WTC11 (cell line): Measurements from ENCODE around the gene TNRC6C. TPM values are rescaled to one million over a fixed set of nuclear protein-coding genes. Genes with fewer than 3 reads are reported as not detected.

Experiments
- ATAC-seq: fragments of 200-7000 bp; cut with Tn5 transposase; 2 replicates; pipeline ENCODE4 v1.10.0; 2021; ENCODE audit warnings: mild to moderate bottlenecking, moderate library complexity
- CTCF ChIA-PET: fragments of 300-600 bp; sonication (Branson Sonifier 250); formaldehyde crosslinking; loops from one replicate; lab custom pipeline; 2021; ENCODE audit warnings: antibody characterized with exemption; lab: Charles Lee
- POLR2A ChIA-PET: fragments of 350-600 bp; sonication (Branson Sonifier 250); formaldehyde crosslinking; loops from one replicate; lab custom pipeline; 2021; ENCODE audit warnings: antibody characterized with exemption; lab: Charles Lee
- DNase-seq: peaks from one replicate; pipeline ENCODE4 v3.0.0; 2021; ENCODE audit warnings: low spot score
- H3K27ac Mint-ChIP-seq: 2 replicates; pipeline ENCODE4 v1.8.0; 2021; ENCODE audit warnings: mixed read lengths
- H3K27me3 Mint-ChIP-seq: 2 replicates; pipeline ENCODE4 v1.8.0; 2021; ENCODE audit warnings: low read depth, mild to moderate bottlenecking, moderate library complexity, mixed read lengths
- H3K36me3 Mint-ChIP-seq: 2 replicates; pipeline ENCODE4 v1.8.0; 2021; ENCODE audit warnings: mixed read lengths
- H3K4me1 Mint-ChIP-seq: 2 replicates; pipeline ENCODE4 v1.8.0; 2022; ENCODE audit warnings: mixed read lengths
- H3K4me3 Mint-ChIP-seq: 2 replicates; pipeline ENCODE4 v1.8.0; 2021; ENCODE audit warnings: mild to moderate bottlenecking, moderate library complexity, mixed read lengths
- H3K9me3 Mint-ChIP-seq: 2 replicates; pipeline ENCODE4 v1.8.0; 2021; ENCODE audit warnings: mixed read lengths
- CDX4 ChIP-seq: fragments of 250-450 bp; sonication (Bioruptor Pico); IDR thresholded peaks from 2 replicates; pipeline ENCODE4 v1.9.0; 2021; ENCODE audit warnings: moderate library complexity, mild to moderate bottlenecking, inconsistent platforms, borderline replicate concordance
- CREB1 ChIP-seq: sonication (generic); formaldehyde crosslinking; IDR thresholded peaks from 2 replicates; pipeline ENCODE4 v1.8.0; 2023; ENCODE audit warnings: mild to moderate bottlenecking, missing genetic modification reagents
- CTCF ChIP-seq: fragments of 200-600 bp; IDR thresholded peaks from 2 replicates; pipeline ENCODE4 v1.8.0; 2022; ENCODE audit warnings: antibody characterized with exemption
- E2F1 ChIP-seq: sonication (generic); formaldehyde crosslinking; IDR thresholded peaks from 2 replicates; pipeline ENCODE4 v1.8.0; 2022; ENCODE audit warnings: mild to moderate bottlenecking, missing genetic modification reagents
- ETV6 ChIP-seq: sonication (generic); formaldehyde crosslinking; IDR thresholded peaks from 2 replicates; pipeline ENCODE4 v1.8.1; 2022; ENCODE audit warnings: mild to moderate bottlenecking, missing genetic modification reagents
- FOXK1 ChIP-seq: sonication (generic); formaldehyde crosslinking; IDR thresholded peaks from 2 replicates; pipeline ENCODE4 v1.8.0; 2022; ENCODE audit warnings: mild to moderate bottlenecking, moderate library complexity, missing genetic modification reagents
- FOXP4 ChIP-seq: sonication (generic); formaldehyde crosslinking; IDR thresholded peaks from 2 replicates; pipeline ENCODE4 v1.8.0; 2022; ENCODE audit warnings: mild to moderate bottlenecking, missing genetic modification reagents
- MXD4 ChIP-seq: fragments of 250-450 bp; sonication (Bioruptor Pico); IDR thresholded peaks from 2 replicates; pipeline ENCODE4 v1.8.0; 2021; ENCODE audit warnings: mild to moderate bottlenecking, moderate library complexity, borderline replicate concordance
- MYBL2 ChIP-seq: sonication (generic); formaldehyde crosslinking; IDR thresholded peaks from 2 replicates; pipeline ENCODE4 v1.8.1; 2023; ENCODE audit warnings: mild to moderate bottlenecking, moderate library complexity, missing genetic modification reagents
- SMAD3 ChIP-seq: sonication (generic); formaldehyde crosslinking; IDR thresholded peaks from 2 replicates; pipeline ENCODE4 v1.8.0; 2022; ENCODE audit warnings: missing genetic modification reagents, mild to moderate bottlenecking, borderline replicate concordance
- SOX15 ChIP-seq: fragments of 250-450 bp; sonication (Bioruptor Pico); IDR thresholded peaks from 2 replicates; pipeline ENCODE4 v1.9.0; 2021; ENCODE audit warnings: mild to moderate bottlenecking
- TEAD4 ChIP-seq: sonication (generic); formaldehyde crosslinking; IDR thresholded peaks from 2 replicates; pipeline ENCODE4 v1.8.0; 2022; ENCODE audit warnings: mild to moderate bottlenecking, missing genetic modification reagents
- USF1 ChIP-seq: sonication (generic); formaldehyde crosslinking; IDR thresholded peaks from 2 replicates; pipeline ENCODE4 v1.8.0; 2022; ENCODE audit warnings: mild to moderate bottlenecking, missing genetic modification reagents
- ZNF219 ChIP-seq: sonication (generic); formaldehyde crosslinking; IDR thresholded peaks from 2 replicates; pipeline ENCODE4 v1.8.0; 2023; ENCODE audit warnings: missing genetic modification reagents, mild to moderate bottlenecking, borderline replicate concordance
- ZNF263 ChIP-seq: sonication (generic); formaldehyde crosslinking; IDR thresholded peaks from 2 replicates; pipeline ENCODE4 v1.8.1; 2022; ENCODE audit warnings: low read depth, mild to moderate bottlenecking, moderate library complexity, missing genetic modification reagents
- ZNF396 ChIP-seq: fragments of 250-450 bp; sonication (Bioruptor Pico); IDR thresholded peaks from 2 replicates; pipeline ENCODE4 v1.8.0; 2021; ENCODE audit warnings: mild to moderate bottlenecking, moderate library complexity, borderline replicate concordance
- total RNA-seq: library from RNA; stranded (reverse); gene quantifications from 3 replicates; pipeline ENCODE4 v1.2.3, GENCODE V29; 2021
- TF ChIP-seq, protein P1 (sequence below): sonication (generic); formaldehyde crosslinking; IDR thresholded peaks from 2 replicates; pipeline ENCODE4 v1.8.1; 2023; ENCODE audit warnings: mild to moderate bottlenecking, missing genetic modification reagents
- TF ChIP-seq, protein P2 (sequence below): fragments of 250-450 bp; sonication (Bioruptor Pico); IDR thresholded peaks from 2 replicates; pipeline ENCODE4 v2.1.2; 2022; ENCODE audit warnings: mild to moderate bottlenecking, moderate library complexity

TNRC6C gene
- total RNA-seq, 1 experiment from 2014 or later: 52.3 TPM

DNA sequence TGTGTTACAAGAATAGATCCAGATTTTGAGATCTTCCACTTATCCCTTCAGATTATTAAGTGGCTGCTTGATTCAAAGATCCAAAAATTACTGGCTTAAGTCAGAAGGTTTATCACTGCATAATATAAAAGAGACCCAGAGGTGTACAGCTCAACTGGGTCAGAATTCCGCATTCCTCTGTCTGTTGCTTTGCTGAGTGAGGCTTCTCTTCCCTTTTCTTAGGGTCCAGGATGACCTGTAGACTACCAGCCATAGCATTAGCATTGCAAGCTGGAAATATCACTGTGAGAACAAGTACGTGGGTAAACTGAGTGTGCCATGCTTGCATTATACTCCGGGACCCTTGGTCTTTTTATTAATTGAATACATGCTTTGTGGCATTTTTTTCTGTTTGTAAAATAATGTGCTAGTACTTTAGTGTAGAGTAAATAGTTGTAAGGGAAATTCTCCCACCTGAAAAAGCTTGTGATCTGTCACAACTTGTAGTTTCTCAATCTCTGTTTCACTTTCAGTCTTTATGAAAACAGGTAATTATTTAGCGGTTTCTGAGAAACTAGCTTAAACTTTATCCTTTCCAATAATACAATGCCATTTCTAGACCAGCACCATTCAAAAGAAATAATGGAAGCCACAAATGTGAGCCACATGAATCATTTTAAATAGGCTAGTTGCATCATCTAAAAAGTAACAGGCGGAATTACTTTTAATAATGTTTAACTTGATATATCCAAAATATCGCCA, 61.6 kb downstream of the TNRC6C start (continued):
- TF ChIP-seq ETV6 (CRISPR knock-in tag): no peak
- no peak for TF ChIP-seq CREB1 (CRISPR knock-in tag)
- TF ChIP-seq TEAD4 (CRISPR knock-in tag): no peak
- TF ChIP-seq FOXP4 (CRISPR knock-in tag): no peak
- TF ChIP-seq SOX15 (CRISPR knock-in tag): no peak

GRCh38 chr17:78020717-78021108, 62.2 kb downstream of the TNRC6C start:
- H3K4me1 Mint-ChIP-seq: peaks cover 16% of the 10 kb centered on the region
- H3K36me3 Mint-ChIP-seq: peaks cover 11% of the 10 kb centered on the region
- H3K9me3 Mint-ChIP-seq: no peaks in the 10 kb centered on the region
- DNase-seq: no peak
- no peak overlapping the region for H3K4me3 Mint-ChIP-seq
- H3K27ac Mint-ChIP-seq: peak overlapping the region; percentile 7; the same call in 1 of the 2 replicates
- TF ChIP-seq ZNF219 (CRISPR knock-in tag): no peak
- TF ChIP-seq, protein P1, sequence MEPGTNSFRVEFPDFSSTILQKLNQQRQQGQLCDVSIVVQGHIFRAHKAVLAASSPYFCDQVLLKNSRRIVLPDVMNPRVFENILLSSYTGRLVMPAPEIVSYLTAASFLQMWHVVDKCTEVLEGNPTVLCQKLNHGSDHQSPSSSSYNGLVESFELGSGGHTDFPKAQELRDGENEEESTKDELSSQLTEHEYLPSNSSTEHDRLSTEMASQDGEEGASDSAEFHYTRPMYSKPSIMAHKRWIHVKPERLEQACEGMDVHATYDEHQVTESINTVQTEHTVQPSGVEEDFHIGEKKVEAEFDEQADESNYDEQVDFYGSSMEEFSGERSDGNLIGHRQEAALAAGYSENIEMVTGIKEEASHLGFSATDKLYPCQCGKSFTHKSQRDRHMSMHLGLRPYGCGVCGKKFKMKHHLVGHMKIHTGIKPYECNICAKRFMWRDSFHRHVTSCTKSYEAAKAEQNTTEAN (CRISPR knock-in tag): no peak
- no peak for TF ChIP-seq CTCF
- ChIA-PET POLR2A (no interaction called here), CTCF (interaction anchor here (1.9 to 2.0 kb wide), 2 partner anchors 64 to 128 kb away, joined by 12 to 19 read pairs; no protein-coding TSS in a partner anchor)
- no peak for ATAC-seq
- H3K27me3 Mint-ChIP-seq: no peaks in the 10 kb centered on the region

DNA sequence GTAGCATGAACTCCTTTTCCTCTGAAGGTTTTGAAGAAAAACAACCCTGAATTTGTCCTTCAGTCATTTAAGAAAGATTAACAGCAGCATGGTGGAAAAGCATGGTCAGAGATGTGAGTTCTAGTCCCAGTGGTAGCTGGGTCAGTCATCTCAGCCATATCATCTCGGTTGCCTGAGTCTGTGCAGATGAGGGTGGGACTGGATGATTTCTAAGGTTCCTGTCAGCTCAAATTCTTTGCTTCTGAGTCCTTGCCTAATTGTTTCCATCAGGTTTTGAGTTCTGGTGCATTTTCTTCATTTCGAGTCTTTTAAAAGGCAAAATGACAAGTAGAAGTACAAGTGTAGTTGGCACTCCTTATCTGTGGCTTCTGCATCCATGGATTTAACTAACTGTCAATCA, 63.9 kb downstream of the TNRC6C start:
- DNase-seq (no peak), ATAC-seq (no peak)
- TF ChIP-seq USF1: no peak
- TF ChIP-seq ETV6 (CRISPR knock-in tag): no peak
- TF ChIP-seq, protein P2, sequence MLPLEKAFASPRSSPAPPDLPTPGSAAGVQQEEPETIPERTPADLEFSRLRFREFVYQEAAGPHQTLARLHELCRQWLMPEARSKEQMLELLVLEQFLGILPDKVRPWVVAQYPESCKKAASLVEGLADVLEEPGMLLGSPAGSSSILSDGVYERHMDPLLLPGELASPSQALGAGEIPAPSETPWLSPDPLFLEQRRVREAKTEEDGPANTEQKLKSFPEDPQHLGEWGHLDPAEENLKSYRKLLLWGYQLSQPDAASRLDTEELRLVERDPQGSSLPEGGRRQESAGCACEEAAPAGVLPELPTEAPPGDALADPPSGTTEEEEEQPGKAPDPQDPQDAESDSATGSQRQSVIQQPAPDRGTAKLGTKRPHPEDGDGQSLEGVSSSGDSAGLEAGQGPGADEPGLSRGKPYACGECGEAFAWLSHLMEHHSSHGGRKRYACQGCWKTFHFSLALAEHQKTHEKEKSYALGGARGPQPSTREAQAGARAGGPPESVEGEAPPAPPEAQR: no peak
- TF ChIP-seq MYBL2 (CRISPR knock-in tag): no peak
- no peak for TF ChIP-seq FOXP4 (CRISPR knock-in tag)
- no peak for TF ChIP-seq ZNF263 (CRISPR knock-in tag)
- TF ChIP-seq CDX4 (CRISPR knock-in tag): no peak
- TF ChIP-seq, protein P1 (CRISPR knock-in tag): no peak
- TF ChIP-seq SMAD3 (CRISPR knock-in tag): no peak
- TF ChIP-seq E2F1 (CRISPR knock-in tag): no peak
- TF ChIP-seq ZNF396: no peak
- TF ChIP-seq FOXK1 (CRISPR knock-in tag): no peak
- TF ChIP-seq MXD4: no peak
- H3K27me3 Mint-ChIP-seq: no peaks in the 10 kb centered on the region
- no peaks in the 10 kb centered on the region for H3K9me3 Mint-ChIP-seq
- ChIA-PET POLR2A (no interaction called here), CTCF (interaction anchor here (0.5 kb wide), 1 partner anchor 30 kb away, joined by 3 read pairs; no protein-coding TSS in a partner anchor)
- H3K4me3 Mint-ChIP-seq: no peak overlapping the region
- H3K27ac Mint-ChIP-seq: no peak overlapping the region
- H3K36me3 Mint-ChIP-seq: peaks cover 11% of the 10 kb centered on the region
- peaks cover 16% of the 10 kb centered on the region for H3K4me1 Mint-ChIP-seq
